DOHH2 (cell line): ENCODE data around the gene PTPRN2.

Experiments
- EZH2phosphoT487 ChIP-seq: fragments of 200-600 bp; sonication (generic); IDR thresholded peaks from 2 replicates; pipeline ENCODE4 v1.6.1; 2017; ENCODE audit warnings: borderline replicate concordance, mild to moderate bottlenecking, antibody characterized with exemption, low read length, moderate library complexity, mixed read lengths
- TF ChIP-seq, protein P1 (sequence below): fragments of 200-600 bp; sonication (generic); IDR thresholded peaks from one replicate; pipeline ENCODE4 v1.5.1; 2014; ENCODE audit warnings: antibody characterized with exemption, mild to moderate bottlenecking, low read depth, low read length; ENCODE audit not compliant: poor library complexity, severe bottlenecking

DNA sequence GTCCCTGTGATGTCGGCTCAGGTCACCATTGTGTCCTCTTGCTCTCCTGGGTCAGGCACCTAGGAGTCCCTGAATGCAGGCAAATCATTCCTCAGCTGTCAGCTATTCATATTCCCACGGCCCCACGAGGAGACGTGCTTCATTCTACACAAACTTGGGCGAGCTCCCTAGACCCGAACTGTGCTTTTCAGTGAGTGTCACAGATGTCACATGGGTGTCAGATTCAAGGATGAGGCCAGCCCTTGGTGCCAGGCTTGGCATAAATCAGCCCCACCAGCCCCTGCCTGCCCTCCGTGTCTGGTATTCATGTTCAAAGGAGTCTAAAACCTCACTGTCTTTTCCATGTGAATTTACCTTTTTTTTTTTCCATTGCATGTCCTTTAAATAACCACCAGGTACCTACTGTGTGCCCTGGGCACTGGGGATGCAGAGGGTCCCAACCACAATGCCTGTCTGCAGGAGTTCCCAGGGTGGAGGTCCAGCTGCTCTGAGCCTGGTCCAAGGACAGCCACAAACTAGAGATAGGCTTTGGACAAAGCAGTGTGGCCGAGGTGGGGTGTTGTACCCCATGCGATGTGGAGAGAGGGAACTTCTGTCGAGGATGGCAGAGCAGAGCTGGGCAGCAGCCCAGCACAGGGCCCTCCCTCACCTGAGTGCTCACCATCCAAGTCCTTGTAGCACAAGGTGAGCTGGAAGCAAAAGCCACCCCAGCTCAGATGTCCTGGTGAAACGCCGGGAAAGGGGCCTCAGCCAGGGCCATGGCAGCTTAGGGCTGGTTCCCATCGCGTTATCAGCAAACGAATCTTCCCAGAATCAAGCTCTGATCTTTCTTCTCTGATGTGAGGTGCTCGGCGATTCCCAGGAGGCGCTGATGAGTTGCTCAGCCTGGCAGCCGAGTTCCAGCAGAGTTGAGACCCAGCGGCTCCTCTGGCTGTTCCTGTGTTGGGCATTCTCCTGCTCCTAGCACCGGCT, 611.9 kb downstream of the PTPRN2 start:
- TF ChIP-seq, protein P1, sequence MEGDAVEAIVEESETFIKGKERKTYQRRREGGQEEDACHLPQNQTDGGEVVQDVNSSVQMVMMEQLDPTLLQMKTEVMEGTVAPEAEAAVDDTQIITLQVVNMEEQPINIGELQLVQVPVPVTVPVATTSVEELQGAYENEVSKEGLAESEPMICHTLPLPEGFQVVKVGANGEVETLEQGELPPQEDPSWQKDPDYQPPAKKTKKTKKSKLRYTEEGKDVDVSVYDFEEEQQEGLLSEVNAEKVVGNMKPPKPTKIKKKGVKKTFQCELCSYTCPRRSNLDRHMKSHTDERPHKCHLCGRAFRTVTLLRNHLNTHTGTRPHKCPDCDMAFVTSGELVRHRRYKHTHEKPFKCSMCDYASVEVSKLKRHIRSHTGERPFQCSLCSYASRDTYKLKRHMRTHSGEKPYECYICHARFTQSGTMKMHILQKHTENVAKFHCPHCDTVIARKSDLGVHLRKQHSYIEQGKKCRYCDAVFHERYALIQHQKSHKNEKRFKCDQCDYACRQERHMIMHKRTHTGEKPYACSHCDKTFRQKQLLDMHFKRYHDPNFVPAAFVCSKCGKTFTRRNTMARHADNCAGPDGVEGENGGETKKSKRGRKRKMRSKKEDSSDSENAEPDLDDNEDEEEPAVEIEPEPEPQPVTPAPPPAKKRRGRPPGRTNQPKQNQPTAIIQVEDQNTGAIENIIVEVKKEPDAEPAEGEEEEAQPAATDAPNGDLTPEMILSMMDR = no peak
- no peak for TF ChIP-seq EZH2phosphoT487
